A549 treated with CORT108297 at 1 μM for 4 hours (cell line): Measurements from ENCODE around the gene SHISA7. TPM values are rescaled to one million over a fixed set of nuclear protein-coding genes. Genes with fewer than 3 reads are reported as not detected.

Experiments
- total RNA-seq: library from RNA; stranded (reverse); fragments of 200-300 nt; extraction: Qiagen RNA extraction; gene quantifications from 5 replicates; pipeline ENCODE4 v1.2.3, GENCODE V29; 2022

The SHISA7 gene
- 0.02 TPM in 1 of 5 replicates, not detected in the others for total RNA-seq

GRCh38 chr19:55443045-55443823, at the start of gene SHISA7:
Gene SHISA7 (minus strand): TSS chr19:55443300. CDS start chr19:55442863, 437 bp downstream.

GRCh38 chr19:55487924-55488687, 45.0 kb upstream of the SHISA7 start, which contains the start of gene SSC5D:
Gene SSC5D (plus strand): TSS chr19:55488436. CDS start chr19:55488590, 154 bp downstream.

GRCh38 chr19:55484593-55485438, 41.7 kb upstream of the SHISA7 start, which contains the start of gene NAT14:
Gene NAT14 (plus strand): TSS chr19:55485188. CDS start chr19:55485709, 521 bp downstream.

GRCh38 chr19:55476100-55476775, 33.1 kb upstream of the SHISA7 start, which contains the start of gene ZNF628:
Gene ZNF628 (plus strand): TSS chr19:55476617. CDS start chr19:55479911, 3,294 bp downstream.

GRCh38 chr19:55464662-55465054, 21.6 kb upstream of the SHISA7 start, which contains the start of gene C19orf85:
Gene C19orf85 (minus strand): TSS chr19:55464751. CDS start chr19:55464554, 197 bp downstream.

GRCh38 chr19:55461259-55461973, 18.3 kb upstream of the SHISA7 start, which contains the start of gene ISOC2:
Gene ISOC2 (minus strand): TSS chr19:55461642. CDS start chr19:55456486, 5,156 bp downstream.

GRCh38 chr19:55407550-55407799, 35.6 kb downstream of the SHISA7 start, which contains the start of gene UBE2S:
Gene UBE2S (minus strand): TSS chr19:55407788. CDS start chr19:55407589, 199 bp downstream.

GRCh38 chr19:55385724-55386492, 57.2 kb downstream of the SHISA7 start, which contains the start of gene RPL28:
Gene RPL28 (plus strand): TSS chr19:55385932. CDS start chr19:55386358, 426 bp downstream.

GRCh38 chr19:55384131-55384919, 58.8 kb downstream of the SHISA7 start, which contains the start of gene TMEM238:
Gene TMEM238 (minus strand): TSS chr19:55384292. CDS start chr19:55384259, 33 bp downstream.

Other genes starting within 250 kb of the SHISA7 start
- gene PTPRH, start 233.8 kb downstream of the SHISA7 start, total RNA-seq = 3.7 to 5.3 TPM (median 5.2 TPM) in 5 replicates
- 2.7 to 6.4 TPM (median 5.2 TPM) in 5 replicates for gene TMEM86B, start 214.5 kb downstream of the SHISA7 start, total RNA-seq
- 87.7 to 128 TPM (median 124 TPM) in 5 replicates for gene PPP6R1, start 184.3 kb downstream of the SHISA7 start, total RNA-seq
- gene HSPBP1, start 163.2 kb downstream of the SHISA7 start, total RNA-seq = 119 to 156 TPM (median 146 TPM) in 5 replicates
- gene BRSK1, start 159.3 kb downstream of the SHISA7 start, total RNA-seq = 3.3 to 5.4 TPM (median 4.0 TPM) in 5 replicates
- not detected in 5 replicates for gene TMEM150B, start 118.0 kb downstream of the SHISA7 start, total RNA-seq
- 5.8 to 11.4 TPM (median 9.7 TPM) in 5 replicates for gene KMT5C, start 103.4 kb downstream of the SHISA7 start, total RNA-seq
- 0.58 to 1.4 TPM (median 1.2 TPM) in 5 replicates for gene COX6B2, start 88.6 kb downstream of the SHISA7 start, total RNA-seq
- 0.06 to 0.29 TPM (median 0.12 TPM) in 5 replicates for gene GARIN5B, start 80.0 kb downstream of the SHISA7 start, total RNA-seq
- gene IL11, start 72.8 kb downstream of the SHISA7 start, total RNA-seq = 42.1 to 61.8 TPM (median 53.6 TPM) in 5 replicates
- 1.2 to 2.6 TPM (median 2.0 TPM) in 5 replicates for gene TMEM190, start 66.5 kb downstream of the SHISA7 start, total RNA-seq
- 1.6 to 11.1 TPM (median 8.6 TPM) in 5 replicates for gene TMEM238, start 59.0 kb downstream of the SHISA7 start, total RNA-seq
- 2,587 to 2,941 TPM (median 2,775 TPM) in 5 replicates for gene RPL28, start 57.4 kb downstream of the SHISA7 start, total RNA-seq
- gene UBE2S, start 35.5 kb downstream of the SHISA7 start, total RNA-seq = 320 to 492 TPM (median 460 TPM) in 5 replicates
- gene ISOC2, start 18.3 kb upstream of the SHISA7 start, total RNA-seq = 54.6 to 66.3 TPM (median 63.5 TPM) in 5 replicates
- not detected in 5 replicates for gene C19orf85, start 21.5 kb upstream of the SHISA7 start, total RNA-seq
- 5.7 to 8.8 TPM (median 7.8 TPM) in 5 replicates for gene ZNF628, start 33.3 kb upstream of the SHISA7 start, total RNA-seq
- 34.2 to 64.7 TPM (median 61.2 TPM) in 5 replicates for gene NAT14, start 41.9 kb upstream of the SHISA7 start, total RNA-seq
- gene SSC5D, start 45.1 kb upstream of the SHISA7 start, total RNA-seq = 0.45 to 1.3 TPM (median 0.81 TPM) in 5 replicates
- 1.6 to 2.8 TPM (median 2.3 TPM) in 5 replicates for gene SBK2, start 93.8 kb upstream of the SHISA7 start, total RNA-seq
- 1.7 to 2.0 TPM (median 1.9 TPM) in 5 replicates for gene SBK3, start 102.2 kb upstream of the SHISA7 start, total RNA-seq
- 15.7 to 31.2 TPM (median 28.5 TPM) in 5 replicates for gene ZNF579, start 137.5 kb upstream of the SHISA7 start, total RNA-seq
- 17.6 to 24.7 TPM (median 24.3 TPM) in 5 replicates for gene FIZ1, start 156.2 kb upstream of the SHISA7 start, total RNA-seq
- gene ZNF524, start 157.0 kb upstream of the SHISA7 start, total RNA-seq = 13.4 to 21.2 TPM (median 20.6 TPM) in 5 replicates
- gene ZNF865, start 162.3 kb upstream of the SHISA7 start, total RNA-seq = 7.3 to 13.8 TPM (median 12.5 TPM) in 5 replicates
- gene ZNF784, start 181.3 kb upstream of the SHISA7 start, total RNA-seq = 5.6 to 6.2 TPM (median 5.8 TPM) in 5 replicates
- 29.4 to 56.4 TPM (median 50.5 TPM) in 5 replicates for gene ZNF580, start 197.7 kb upstream of the SHISA7 start, total RNA-seq
- gene ZNF581, start 200.3 kb upstream of the SHISA7 start, total RNA-seq = 36.6 to 52.1 TPM (median 49.2 TPM) in 5 replicates
- 14.1 to 20.4 TPM (median 19.1 TPM) in 5 replicates for gene CCDC106, start 204.9 kb upstream of the SHISA7 start, total RNA-seq
- 264 to 319 TPM (median 303 TPM) in 5 replicates for gene U2AF2, start 211.7 kb upstream of the SHISA7 start, total RNA-seq
- gene EPN1, start 231.9 kb upstream of the SHISA7 start, total RNA-seq = 135 to 220 TPM (median 215 TPM) in 5 replicates